ACC112 (cell line): Measurements from ENCODE around the gene GYG2.
"Not testable (repeated sequence)": the region's sequence is repeated elsewhere in the genome, so short reads cannot be mapped to it uniquely, and the experiment has no call there.

ENCODE experiments used
- H2AFZ ChIP-seq: fragments of 200-600 bp; sonication (generic); one replicate; pipeline ENCODE4 v1.6.0; 2017; ENCODE audit warnings: antibody characterized with exemption, low read length; ENCODE audit not compliant: unreplicated experiment
- H3K27ac ChIP-seq: fragments of 200-600 bp; sonication (generic); 2 replicates; pipeline ENCODE4 v1.5.1; 2014; ENCODE audit warnings: low read depth, mild to moderate bottlenecking, antibody characterized with exemption, low read length, moderate library complexity
- H3K27me3 ChIP-seq: fragments of 200-600 bp; sonication (generic); 2 replicates; pipeline ENCODE4 v1.6.1; 2014; ENCODE audit warnings: mild to moderate bottlenecking, antibody characterized with exemption, low read length, moderate library complexity, mixed read lengths; ENCODE audit not compliant: insufficient read depth
- H3K36me3 ChIP-seq: fragments of 200-600 bp; sonication (generic); 2 replicates; pipeline ENCODE4 v1.6.1; 2016; ENCODE audit warnings: mild to moderate bottlenecking, antibody characterized with exemption, low read length, moderate library complexity, mixed read lengths; ENCODE audit not compliant: insufficient read depth
- H3K4me1 ChIP-seq: fragments of 200-600 bp; sonication (generic); one replicate; pipeline ENCODE4 v1.6.1; 2016; ENCODE audit warnings: low read length, mixed read lengths; ENCODE audit not compliant: insufficient read depth, unreplicated experiment, control insufficient read depth
- H3K4me3 ChIP-seq: fragments of 200-600 bp; sonication (generic); 2 replicates; pipeline ENCODE4 v1.5.1; 2014; ENCODE audit warnings: mild to moderate bottlenecking, low read depth, low read length
- H3K79me2 ChIP-seq: fragments of 200-600 bp; sonication (generic); one replicate; pipeline ENCODE4 v1.6.0; 2016; ENCODE audit warnings: low read length; ENCODE audit not compliant: control insufficient read depth, unreplicated experiment, insufficient read depth

The GYG2 gene

GRCh38 chrX:2888309-2888708, 59.6 kb downstream of the GYG2 start:
- H3K27ac ChIP-seq: no peak overlapping the region

GRCh38 chrX:2889045-2889605, 60.4 kb downstream of the GYG2 start:
- H3K79me2 ChIP-seq: no peaks in the 10 kb centered on the region
- H3K36me3 ChIP-seq: no peaks in the 10 kb centered on the region
- H3K4me3 ChIP-seq: peak overlapping the region; percentile 85
- no peaks in the 10 kb centered on the region for H3K4me1 ChIP-seq
- no peaks in the 10 kb centered on the region for H3K27me3 ChIP-seq
- H2AFZ ChIP-seq: peak overlapping the region; percentile 90
- no peak overlapping the region for H3K27ac ChIP-seq

More at GRCh38 chrX:2888309-2888708, 59.6 kb downstream of the GYG2 start:
- no peaks in the 10 kb centered on the region for H3K36me3 ChIP-seq
- no peaks in the 10 kb centered on the region for H3K27me3 ChIP-seq
- H3K79me2 ChIP-seq: no peaks in the 10 kb centered on the region
- H3K4me3 ChIP-seq: no peak overlapping the region; the same call in 1 of the 2 replicates
- no peaks in the 10 kb centered on the region for H3K4me1 ChIP-seq
- no peak overlapping the region for H2AFZ ChIP-seq

- Histone ChIP-seq H2AFZ (peak overlapping the region; percentile 90), H3K4me3 (peak overlapping the region; percentile 85)
- H3K79me2 ChIP-seq, H3K27ac ChIP-seq, H3K27me3 ChIP-seq, H3K36me3 ChIP-seq, H3K4me1 ChIP-seq: not testable (repeated sequence)
These were observed 61.2 kb downstream of the GYG2 start for GRCh38 chrX:2889706-2890490.

- H3K36me3 ChIP-seq, H3K4me1 ChIP-seq, H3K79me2 ChIP-seq, H3K27ac ChIP-seq, H3K27me3 ChIP-seq: not testable (repeated sequence)
- peak overlapping the region; percentile 85 for H3K4me3 ChIP-seq
- H2AFZ ChIP-seq: peak overlapping the region; percentile 68
These were observed 62.1 kb downstream of the GYG2 start for GRCh38 chrX:2890536-2891460.

- Histone ChIP-seq H3K79me2 (no peaks in the 10 kb centered on the region), H3K27ac (no peak overlapping the region)
These were observed 64.1 kb downstream of the GYG2 start for GRCh38 chrX:2892816-2893215.

GRCh38 chrX:2894885-2895292, 66.2 kb downstream of the GYG2 start:
- H2AFZ ChIP-seq: no peak overlapping the region
- no peak overlapping the region for H3K27ac ChIP-seq
- no peaks in the 10 kb centered on the region for H3K36me3 ChIP-seq
- no peaks in the 10 kb centered on the region for H3K79me2 ChIP-seq
- H3K4me3 ChIP-seq: no peak overlapping the region
- H3K4me1 ChIP-seq: no peaks in the 10 kb centered on the region
- no peaks in the 10 kb centered on the region for H3K27me3 ChIP-seq

More at GRCh38 chrX:2892816-2893215, 64.1 kb downstream of the GYG2 start:
- Histone ChIP-seq H3K27me3 (no peaks in the 10 kb centered on the region), H3K4me3 (no peak overlapping the region), H3K36me3 (no peaks in the 10 kb centered on the region), H2AFZ (no peak overlapping the region), H3K4me1 (no peaks in the 10 kb centered on the region)

GRCh38 chrX:2897311-2897689, 68.6 kb downstream of the GYG2 start:
- Histone ChIP-seq H3K27ac (no peak overlapping the region), H3K79me2 (no peaks in the 10 kb centered on the region), H3K4me3 (no peak overlapping the region), H3K4me1 (no peaks in the 10 kb centered on the region), H3K36me3 (no peaks in the 10 kb centered on the region), H3K27me3 (no peaks in the 10 kb centered on the region), H2AFZ (no peak overlapping the region)

- H2AFZ ChIP-seq, H3K27ac ChIP-seq: not testable (repeated sequence)
These were observed 69.2 kb downstream of the GYG2 start for GRCh38 chrX:2897690-2898623.

GRCh38 chrX:2898846-2899512, 70.2 kb downstream of the GYG2 start:
- no peaks in the 10 kb centered on the region for H3K79me2 ChIP-seq
- no peaks in the 10 kb centered on the region for H3K36me3 ChIP-seq
- H3K27ac ChIP-seq: no peak overlapping the region
- no peak overlapping the region for H3K4me3 ChIP-seq
- no peak overlapping the region for H2AFZ ChIP-seq
- no peaks in the 10 kb centered on the region for H3K27me3 ChIP-seq
- no peaks in the 10 kb centered on the region for H3K4me1 ChIP-seq

More at GRCh38 chrX:2897690-2898623, 69.2 kb downstream of the GYG2 start:
- not testable (repeated sequence) for H3K27me3 ChIP-seq, H3K4me3 ChIP-seq, H3K4me1 ChIP-seq, H3K79me2 ChIP-seq, H3K36me3 ChIP-seq
